ENCODE results near the gene SP6.

GRCh38 chr17:47895856-47896671 is 45.1 kb upstream of the SP6 start, which contains the start of gene SP2:
- TF ChIP-seq POLR2A (IDR thresholded peaks at IDR 0.05) (peak in 2 of 4 donors; percentile 80 to 83), CTCF (IDR thresholded peaks at IDR 0.05) (peak in 2 of 6 experiments; percentile 7 to 14)
